Measurements from ENCODE around the gene RAB38.
A peak's percentile ranks its signal among the peaks of the same experiment; 100 is the strongest.

RAB38 gene

GRCh38 chr11:88183233-88183632 is 8.0 kb upstream of the RAB38 start:
- H3K9me3 ChIP-seq (ENCODE audit: control extremely low read depth in 1 of 5, control insufficient read depth in 4 of 5, insufficient read depth in 2 of 5, low read depth in 1 of 5, low read length in 4 of 5) = no peaks in the 10 kb centered on the region
- WGBS (ENCODE audit: insufficient coverage) = 100% methylated on average over 3 of the region's 3 CpGs
- no peak overlapping the region for H3K27ac ChIP-seq (ENCODE audit: insufficient read depth in 1 of 2, low read depth in 1 of 2, low read length in 2 of 2, poor library complexity in 1 of 2, severe bottlenecking in 2 of 2)
- H3K4me1 ChIP-seq (ENCODE audit: control extremely low read depth in 1 of 4, control insufficient read depth in 4 of 4, insufficient read depth in 4 of 4, low read length in 3 of 4) = peaks cover 0 to 9% (median 4%) of the 10 kb centered on the region in 4 experiments
- no peaks in the 10 kb centered on the region for H3K27me3 ChIP-seq (replicated peaks in 2 of 5; ENCODE audit: control insufficient read depth in 4 of 5, insufficient read depth in 5 of 5, low read length in 4 of 5)
- ChIA-PET CTCF (no interaction called here), POLR2A (no interaction called here)
- H3K36me3 ChIP-seq (ENCODE audit: control insufficient read depth in 4 of 4, insufficient read depth in 4 of 4, low read length in 3 of 4) = no peaks in the 10 kb centered on the region
- no peak overlapping the region for H3K4me3 ChIP-seq (ENCODE audit: control insufficient read depth in 1 of 7, extremely low read depth in 1 of 7, insufficient read depth in 4 of 7, low read depth in 2 of 7, low read length in 6 of 7)
- no peak for DNase-seq

GRCh38 chr11:88181776-88182175 is 6.5 kb upstream of the RAB38 start:
- WGBS (ENCODE audit: insufficient coverage) = 0% methylated on average over 1 of the region's 1 CpG
- no peaks in the 10 kb centered on the region for H3K9me3 ChIP-seq (ENCODE audit: control extremely low read depth in 1 of 5, control insufficient read depth in 4 of 5, insufficient read depth in 2 of 5, low read depth in 1 of 5, low read length in 4 of 5)
- H3K4me3 ChIP-seq (ENCODE audit: control insufficient read depth in 1 of 7, extremely low read depth in 1 of 7, insufficient read depth in 4 of 7, low read depth in 2 of 7, low read length in 6 of 7) = no peak overlapping the region
- no peaks in the 10 kb centered on the region for H3K36me3 ChIP-seq (ENCODE audit: control insufficient read depth in 4 of 4, insufficient read depth in 4 of 4, low read length in 3 of 4)
- H3K4me1 ChIP-seq (ENCODE audit: control extremely low read depth in 1 of 4, control insufficient read depth in 4 of 4, insufficient read depth in 4 of 4, low read length in 3 of 4) = peaks cover 0 to 12% (median 5%) of the 10 kb centered on the region in 4 experiments
- H3K27me3 ChIP-seq (replicated peaks in 2 of 5; ENCODE audit: control insufficient read depth in 4 of 5, insufficient read depth in 5 of 5, low read length in 4 of 5) = no peaks in the 10 kb centered on the region
- H3K27ac ChIP-seq (ENCODE audit: insufficient read depth in 1 of 2, low read depth in 1 of 2, low read length in 2 of 2, poor library complexity in 1 of 2, severe bottlenecking in 2 of 2) = no peak overlapping the region
- POLR2A ChIA-PET = no interaction called here
- peak; percentile 16 to 47 (median 22) for DNase-seq
- CTCF ChIA-PET = interaction anchor here (1.3 kb wide), 1 partner anchor 11 kb away, joined by 3 read pairs; no protein-coding TSS in a partner anchor

- Histone ChIP-seq H3K9me3 (ENCODE audit: control extremely low read depth in 1 of 5, control insufficient read depth in 4 of 5, insufficient read depth in 2 of 5, low read depth in 1 of 5, low read length in 4 of 5) (no peaks in the 10 kb centered on the region), H3K27ac (ENCODE audit: insufficient read depth in 1 of 2, low read depth in 1 of 2, low read length in 2 of 2, poor library complexity in 1 of 2, severe bottlenecking in 2 of 2) (no peak overlapping the region), H3K36me3 (ENCODE audit: control insufficient read depth in 4 of 4, insufficient read depth in 4 of 4, low read length in 3 of 4) (no peaks in the 10 kb centered on the region), H3K4me1 (ENCODE audit: control extremely low read depth in 1 of 4, control insufficient read depth in 4 of 4, insufficient read depth in 4 of 4, low read length in 3 of 4) (peaks cover 0 to 21% (median 8%) of the 10 kb centered on the region in 4 experiments), H3K4me3 (ENCODE audit: control insufficient read depth in 1 of 7, extremely low read depth in 1 of 7, insufficient read depth in 4 of 7, low read depth in 2 of 7, low read length in 6 of 7) (no peak overlapping the region), H3K27me3 (replicated peaks in 2 of 5; ENCODE audit: control insufficient read depth in 4 of 5, insufficient read depth in 5 of 5, low read length in 4 of 5) (no peaks in the 10 kb centered on the region)
- WGBS (ENCODE audit: insufficient coverage) = no CpG with 5 or more reads among the region's 3 CpGs
- POLR2A ChIA-PET = no interaction called here
- no peak for DNase-seq
- CTCF ChIA-PET = interaction anchor here (0.9 to 1.9 kb wide), 2 partner anchors 12 to 13 kb away, joined by 3 to 7 read pairs; no protein-coding TSS in a partner anchor
Observed at GRCh38 chr11:88179971-88180629, 4.9 kb upstream of the RAB38 start.

- H3K4me1 ChIP-seq (ENCODE audit: control extremely low read depth in 1 of 4, control insufficient read depth in 4 of 4, insufficient read depth in 4 of 4, low read length in 3 of 4) = peaks cover 2 to 30% (median 14%) of the 10 kb centered on the region in 4 experiments
- 100% methylated on average over 1 of the region's 2 CpGs for WGBS (ENCODE audit: insufficient coverage)
- POLR2A ChIA-PET = no interaction called here
- H3K4me3 ChIP-seq (ENCODE audit: control insufficient read depth in 1 of 7, extremely low read depth in 1 of 7, insufficient read depth in 4 of 7, low read depth in 2 of 7, low read length in 6 of 7) = no peak overlapping the region
- CTCF ChIA-PET = interaction anchor here (1.9 kb wide), 1 partner anchor 13 kb away, joined by 7 read pairs; no protein-coding TSS in a partner anchor
- no peaks in the 10 kb centered on the region for H3K27me3 ChIP-seq (replicated peaks in 2 of 5; ENCODE audit: control insufficient read depth in 4 of 5, insufficient read depth in 5 of 5, low read length in 4 of 5)
- no peaks in the 10 kb centered on the region for H3K9me3 ChIP-seq (ENCODE audit: control extremely low read depth in 1 of 5, control insufficient read depth in 4 of 5, insufficient read depth in 2 of 5, low read depth in 1 of 5, low read length in 4 of 5)
- no peaks in the 10 kb centered on the region for H3K36me3 ChIP-seq (ENCODE audit: control insufficient read depth in 4 of 4, insufficient read depth in 4 of 4, low read length in 3 of 4)
- no peak for DNase-seq
- H3K27ac ChIP-seq (ENCODE audit: insufficient read depth in 1 of 2, low read depth in 1 of 2, low read length in 2 of 2, poor library complexity in 1 of 2, severe bottlenecking in 2 of 2) = no peak overlapping the region
Observed at GRCh38 chr11:88179141-88179540, 3.9 kb upstream of the RAB38 start.

- peak in 1 of 3 donors; percentile 41 for DNase-seq
- Histone ChIP-seq H3K27me3 (replicated peaks in 2 of 5; ENCODE audit: control insufficient read depth in 4 of 5, insufficient read depth in 5 of 5, low read length in 4 of 5) (no peaks in the 10 kb centered on the region), H3K27ac (ENCODE audit: insufficient read depth in 1 of 2, low read depth in 1 of 2, low read length in 2 of 2, poor library complexity in 1 of 2, severe bottlenecking in 2 of 2) (no peak overlapping the region), H3K36me3 (ENCODE audit: control insufficient read depth in 4 of 4, insufficient read depth in 4 of 4, low read length in 3 of 4) (no peaks in the 10 kb centered on the region), H3K4me1 (ENCODE audit: control extremely low read depth in 1 of 4, control insufficient read depth in 4 of 4, insufficient read depth in 4 of 4, low read length in 3 of 4) (peaks cover 2 to 35% (median 15%) of the 10 kb centered on the region in 4 experiments), H3K9me3 (ENCODE audit: control extremely low read depth in 1 of 5, control insufficient read depth in 4 of 5, insufficient read depth in 2 of 5, low read depth in 1 of 5, low read length in 4 of 5) (no peaks in the 10 kb centered on the region), H3K4me3 (ENCODE audit: control insufficient read depth in 1 of 7, extremely low read depth in 1 of 7, insufficient read depth in 4 of 7, low read depth in 2 of 7, low read length in 6 of 7) (no peak overlapping the region)
- ChIA-PET POLR2A (no interaction called here), CTCF (interaction anchor here (0.8 to 1.3 kb wide), 3 partner anchors 9 to 366 kb away, joined by 3 read pairs; no protein-coding TSS in a partner anchor)
- 100% methylated on average over 2 of the region's 4 CpGs for WGBS (ENCODE audit: insufficient coverage)
Observed at GRCh38 chr11:88178191-88178590, 2.9 kb upstream of the RAB38 start.

- Histone ChIP-seq H3K4me1 (ENCODE audit: control extremely low read depth in 1 of 4, control insufficient read depth in 4 of 4, insufficient read depth in 4 of 4, low read length in 3 of 4) (peaks cover 2 to 28% (median 13%) of the 10 kb centered on the region in 4 experiments), H3K36me3 (ENCODE audit: control insufficient read depth in 4 of 4, insufficient read depth in 4 of 4, low read length in 3 of 4) (peaks cover 0 to 4% (median 1%) of the 10 kb centered on the region in 4 experiments), H3K4me3 (ENCODE audit: control insufficient read depth in 1 of 7, extremely low read depth in 1 of 7, insufficient read depth in 4 of 7, low read depth in 2 of 7, low read length in 6 of 7) (peak overlapping the region in 6 of 7 experiments; percentile 29 to 85 (median 72)), H3K27me3 (replicated peaks in 2 of 5; ENCODE audit: control insufficient read depth in 4 of 5, insufficient read depth in 5 of 5, low read length in 4 of 5) (no peaks in the 10 kb centered on the region), H3K9me3 (ENCODE audit: control extremely low read depth in 1 of 5, control insufficient read depth in 4 of 5, insufficient read depth in 2 of 5, low read depth in 1 of 5, low read length in 4 of 5) (no peaks in the 10 kb centered on the region), H3K27ac (ENCODE audit: insufficient read depth in 1 of 2, low read depth in 1 of 2, low read length in 2 of 2, poor library complexity in 1 of 2, severe bottlenecking in 2 of 2) (no peak overlapping the region)
- POLR2A ChIA-PET = no interaction called here
- WGBS (ENCODE audit: insufficient coverage) = 1% methylated on average over 12 of the region's 15 CpGs
- peak in 1 of 3 donors; percentile 33 for DNase-seq
- CTCF ChIA-PET = interaction anchor here (1.8 kb wide), 1 partner anchor 10 kb away, joined by 3 read pairs; no protein-coding TSS in a partner anchor
Observed at GRCh38 chr11:88175569-88176075, 379 bp upstream of the RAB38 start.

GRCh38 chr11:88173956-88174355 is 1.3 kb downstream of the RAB38 start:
- Histone ChIP-seq H3K36me3 (ENCODE audit: control insufficient read depth in 4 of 4, insufficient read depth in 4 of 4, low read length in 3 of 4) (peaks cover 0 to 4% (median 1%) of the 10 kb centered on the region in 4 experiments), H3K9me3 (ENCODE audit: control extremely low read depth in 1 of 5, control insufficient read depth in 4 of 5, insufficient read depth in 2 of 5, low read depth in 1 of 5, low read length in 4 of 5) (no peaks in the 10 kb centered on the region), H3K27ac (ENCODE audit: insufficient read depth in 1 of 2, low read depth in 1 of 2, low read length in 2 of 2, poor library complexity in 1 of 2, severe bottlenecking in 2 of 2) (no peak overlapping the region), H3K27me3 (replicated peaks in 2 of 5; ENCODE audit: control insufficient read depth in 4 of 5, insufficient read depth in 5 of 5, low read length in 4 of 5) (no peaks in the 10 kb centered on the region), H3K4me1 (ENCODE audit: control extremely low read depth in 1 of 4, control insufficient read depth in 4 of 4, insufficient read depth in 4 of 4, low read length in 3 of 4) (peaks cover 2 to 28% (median 13%) of the 10 kb centered on the region in 4 experiments), H3K4me3 (ENCODE audit: control insufficient read depth in 1 of 7, extremely low read depth in 1 of 7, insufficient read depth in 4 of 7, low read depth in 2 of 7, low read length in 6 of 7) (peak overlapping the region in 4 of 7 experiments; percentile 13 to 85 (median 78))
- DNase-seq = no peak
- 100% methylated on average over 1 of the region's 3 CpGs for WGBS (ENCODE audit: insufficient coverage)
- ChIA-PET CTCF (interaction anchor here (1.0 to 1.4 kb wide), 2 partner anchors 373 to 378 kb away, joined by 3 to 4 read pairs; no protein-coding TSS in a partner anchor), POLR2A (no interaction called here)

Measured in common myeloid progenitor, CD34-positive (primary cell).